ENCODE results near the gene CD86.
"Not testable (repeated sequence)": the region's sequence is repeated elsewhere in the genome, so short reads cannot be mapped to it uniquely, and the experiment has no call there.

CD86 gene, protein sequence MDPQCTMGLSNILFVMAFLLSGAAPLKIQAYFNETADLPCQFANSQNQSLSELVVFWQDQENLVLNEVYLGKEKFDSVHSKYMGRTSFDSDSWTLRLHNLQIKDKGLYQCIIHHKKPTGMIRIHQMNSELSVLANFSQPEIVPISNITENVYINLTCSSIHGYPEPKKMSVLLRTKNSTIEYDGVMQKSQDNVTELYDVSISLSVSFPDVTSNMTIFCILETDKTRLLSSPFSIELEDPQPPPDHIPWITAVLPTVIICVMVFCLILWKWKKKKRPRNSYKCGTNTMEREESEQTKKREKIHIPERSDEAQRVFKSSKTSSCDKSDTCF

DNA sequence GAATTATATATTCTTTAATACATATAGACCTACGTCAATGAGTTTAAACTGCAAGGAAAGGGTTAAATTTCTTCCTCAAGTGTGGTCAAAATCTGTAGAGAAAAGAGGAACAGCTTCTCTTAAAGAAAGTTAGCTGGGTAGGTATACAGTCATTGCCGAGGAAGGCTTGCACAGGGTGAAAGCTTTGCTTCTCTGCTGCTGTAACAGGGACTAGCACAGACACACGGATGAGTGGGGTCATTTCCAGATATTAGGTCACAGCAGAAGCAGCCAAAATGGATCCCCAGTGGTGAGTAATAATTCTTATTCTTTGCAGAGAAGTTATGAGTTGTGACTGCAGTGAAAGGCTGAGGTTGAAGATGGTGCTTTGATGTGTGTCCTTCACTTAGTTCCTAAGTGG lies at the start of gene CD86:
CD86 (plus strand) TSS at position 148 of the 400 bp plus-strand sequence; CDS start at position 276, 128 bp downstream.
- no peak for DNase-seq

DNA sequence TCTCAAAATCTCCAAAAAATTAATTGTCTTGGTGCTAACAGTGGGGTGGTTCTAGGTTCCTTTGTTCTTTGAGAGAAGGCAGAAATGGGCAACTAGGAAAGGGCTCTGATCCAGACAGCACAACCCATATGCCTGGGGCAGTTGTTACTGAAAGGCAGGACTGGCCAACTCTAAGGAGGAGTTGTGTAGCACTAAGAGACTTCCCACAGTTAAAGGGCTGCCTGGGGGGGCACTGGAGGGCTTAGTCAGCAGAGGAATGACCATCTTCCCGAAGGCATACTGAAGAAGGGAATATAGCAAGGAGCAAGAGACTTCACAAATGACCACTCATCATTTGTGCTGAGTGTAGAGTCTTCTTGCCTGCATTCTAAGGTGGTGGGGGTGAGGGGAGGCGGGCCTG lies 48.9 kb upstream of the CD86 start:
- DNase-seq: no peak

DNA sequence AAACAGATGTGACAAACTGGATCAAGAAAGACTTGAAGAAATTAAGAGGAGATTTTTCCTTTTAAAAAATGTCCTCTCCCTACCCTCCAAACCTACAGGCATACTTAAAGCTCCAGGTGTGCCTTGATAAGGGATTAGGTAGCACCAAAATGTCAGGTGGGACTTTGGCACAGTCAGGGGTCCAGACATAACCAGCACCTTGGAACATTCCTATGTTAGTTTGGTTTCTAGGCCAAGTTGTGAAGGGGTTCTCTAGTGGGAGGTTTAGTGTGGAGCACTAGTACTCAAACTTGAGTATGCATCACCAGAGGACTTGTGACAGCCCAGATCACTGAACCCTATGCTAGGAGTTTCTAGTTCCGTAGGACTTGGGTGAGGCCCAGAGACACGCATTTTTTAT lies 47.0 kb upstream of the CD86 start:
- DNase-seq: no peak

DNA sequence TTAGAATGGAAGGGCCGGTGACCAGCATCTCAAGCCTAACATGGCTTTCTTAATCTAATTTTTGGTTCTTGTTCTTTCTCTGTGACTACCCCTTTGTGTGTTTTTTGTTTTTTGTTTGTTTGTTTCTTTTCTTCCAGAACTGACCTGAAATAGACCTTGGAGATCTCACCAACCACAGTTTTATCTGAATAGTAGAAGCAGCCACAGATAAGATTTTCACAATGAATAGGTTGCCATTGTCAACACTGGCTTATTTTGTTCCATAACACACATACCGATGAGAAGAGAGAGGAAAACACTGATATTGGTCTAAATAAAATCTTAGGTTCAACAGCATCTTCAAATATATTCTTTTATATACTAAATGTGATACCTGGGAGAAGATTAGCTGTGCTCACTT lies 44.7 kb upstream of the CD86 start:
- no peak for DNase-seq

DNA sequence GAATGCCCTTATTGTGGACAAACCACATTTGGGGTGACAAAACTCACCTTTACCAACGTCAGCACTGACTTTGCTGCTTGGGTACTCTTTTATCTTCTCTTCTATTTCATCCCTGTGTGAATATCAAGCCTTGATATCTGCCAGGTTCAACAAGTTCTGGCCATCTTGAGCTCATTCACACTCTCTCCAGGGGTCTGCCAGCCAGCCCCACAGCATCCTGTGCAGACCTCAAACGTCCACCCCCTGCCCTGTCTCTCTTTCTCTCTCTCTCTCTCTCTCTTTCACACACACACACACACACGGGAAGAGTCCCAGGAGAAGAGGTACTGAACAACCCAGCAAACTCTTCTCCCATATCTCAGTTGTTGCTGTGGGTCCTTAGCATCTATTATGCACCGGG lies 43.8 kb upstream of the CD86 start:
- no peak for DNase-seq

DNA sequence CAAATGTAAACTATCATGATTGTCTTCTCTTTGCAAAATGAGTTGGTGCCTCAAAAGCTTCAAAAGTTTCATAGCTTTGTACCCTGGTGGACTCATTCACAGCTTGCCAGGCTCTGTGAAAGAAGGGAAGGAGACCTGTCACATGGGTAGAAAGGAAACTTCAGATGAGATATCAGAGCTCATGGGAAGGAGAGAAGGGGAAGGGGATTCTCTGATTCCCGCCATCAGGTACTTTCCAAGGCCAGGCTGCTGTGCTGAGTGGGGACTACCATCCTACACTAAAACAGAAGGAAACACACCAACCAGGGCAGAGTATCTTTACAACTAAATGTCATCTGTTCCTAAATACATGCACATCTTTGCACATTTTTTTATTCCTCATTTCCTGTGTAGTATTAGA lies 42.3 kb upstream of the CD86 start:
- DNase-seq: no peak

DNA sequence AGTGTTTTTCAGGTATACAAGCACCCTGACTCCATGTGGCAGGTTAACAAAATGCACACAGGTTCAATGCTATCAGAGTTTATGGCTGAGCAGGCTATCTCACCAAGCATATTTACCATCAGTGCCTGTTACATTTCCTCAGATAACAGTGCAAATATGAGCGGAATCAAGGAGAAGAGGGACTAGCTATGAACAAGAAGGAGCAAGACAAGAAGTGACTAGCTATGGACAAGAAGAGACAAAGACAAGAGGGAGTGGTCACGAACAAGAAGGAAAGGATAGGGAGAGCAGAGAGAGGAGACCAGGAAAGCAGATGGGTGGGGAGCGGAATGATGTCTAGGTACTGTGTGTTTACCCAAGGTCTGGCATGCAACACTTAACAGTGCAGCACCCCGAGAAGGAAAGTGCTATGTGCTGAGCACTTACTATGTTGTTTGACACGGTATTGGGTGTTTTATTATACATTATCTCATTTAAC lies 41.7 kb upstream of the CD86 start:
- no peak for DNase-seq

GRCh38 chr3:122014741-122015140 lies 40.4 kb upstream of the CD86 start:
- no peak for DNase-seq

GRCh38 chr3:122019493-122019892 lies 35.7 kb upstream of the CD86 start:
- no peak for DNase-seq

GRCh38 chr3:122021037-122021436 lies 34.1 kb upstream of the CD86 start:
- DNase-seq: no peak

DNA sequence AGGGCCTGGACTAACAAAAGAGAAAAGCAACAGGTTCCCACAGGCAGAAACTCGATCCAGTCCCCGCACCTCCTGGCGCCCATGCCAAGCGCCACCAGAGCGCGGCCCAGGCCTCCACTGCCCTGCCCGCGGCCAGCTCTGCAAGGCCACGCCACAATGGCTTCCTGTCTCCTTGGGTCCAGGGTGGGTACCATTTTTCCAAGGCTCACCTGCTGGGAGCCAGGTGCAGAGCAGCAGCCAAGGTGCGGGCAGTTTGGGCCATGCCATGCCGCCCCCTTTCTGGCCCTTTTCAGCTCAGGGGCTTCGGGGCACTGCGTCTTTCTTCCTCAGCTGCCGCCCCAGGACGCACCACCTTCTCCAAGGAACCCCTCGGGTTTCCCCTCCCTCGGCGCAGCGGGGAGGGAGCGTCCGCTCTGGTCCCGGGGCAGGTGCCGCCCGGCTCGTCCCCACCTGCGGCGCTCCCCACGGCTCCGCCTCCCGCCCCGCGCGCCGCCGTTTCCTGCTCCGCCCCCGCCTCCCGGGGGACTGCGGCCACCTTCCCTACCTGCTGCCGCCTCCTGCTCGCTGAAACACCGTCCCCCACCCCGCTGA lies 33.3 kb upstream of the CD86 start, which contains the start of gene ILDR1:
ILDR1 (minus strand) TSS at position 437 of the 591 bp plus-strand sequence; CDS start at position 267, 170 bp downstream.
- DNase-seq: no peak

DNA sequence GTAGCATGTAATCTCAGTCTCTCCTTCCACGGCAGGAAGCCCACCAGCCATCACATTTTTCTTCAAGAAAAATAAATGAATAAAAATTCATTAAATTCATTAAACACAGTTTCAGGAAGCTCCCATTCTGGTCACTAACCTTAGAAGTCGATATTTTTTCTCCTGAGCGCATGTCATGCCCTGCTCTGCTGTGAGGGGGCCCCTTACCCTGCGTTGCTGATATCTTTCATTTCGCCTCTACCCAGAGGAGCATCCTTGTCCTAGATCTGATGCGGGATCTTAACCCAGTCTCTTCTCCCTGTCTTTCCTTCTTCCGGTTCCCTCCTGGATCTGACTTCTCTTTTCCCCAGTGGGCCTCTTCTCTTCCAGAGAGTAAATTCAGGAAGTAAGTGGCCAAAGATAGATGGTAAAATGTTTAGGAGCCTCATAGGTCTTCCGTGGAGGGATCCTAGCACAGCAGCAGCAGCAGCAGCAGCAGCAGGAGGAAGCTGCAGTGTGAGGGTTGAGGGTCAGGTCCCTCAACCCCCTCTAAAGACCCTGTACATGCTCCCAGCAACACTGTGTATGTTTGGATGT lies 31.7 kb upstream of the CD86 start:
- no peak for DNase-seq

- no peak for DNase-seq
Observed at GRCh38 chr3:122024800-122025199, 30.4 kb upstream of the CD86 start.

DNA sequence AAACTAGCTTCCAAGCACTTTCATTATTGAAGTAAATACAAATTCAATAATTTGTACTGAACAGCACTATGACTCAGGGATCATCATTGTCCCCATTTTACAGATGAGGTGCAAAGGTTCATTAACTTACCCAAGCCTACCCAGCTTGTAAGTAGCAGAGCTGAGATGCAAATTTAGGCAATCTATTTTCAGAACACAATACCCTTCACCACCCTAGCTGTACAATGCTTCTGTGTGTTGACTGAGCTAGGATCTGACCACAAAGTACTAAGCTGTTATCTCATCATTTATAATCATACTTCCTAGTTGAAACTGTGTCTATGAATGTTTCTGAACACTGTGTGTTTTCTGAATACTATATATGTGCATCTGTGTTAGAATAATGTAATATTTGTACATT lies 29.9 kb upstream of the CD86 start:
- DNase-seq: no peak

- DNase-seq: no peak
Observed at GRCh38 chr3:122030381-122031122, 24.6 kb upstream of the CD86 start.

DNA sequence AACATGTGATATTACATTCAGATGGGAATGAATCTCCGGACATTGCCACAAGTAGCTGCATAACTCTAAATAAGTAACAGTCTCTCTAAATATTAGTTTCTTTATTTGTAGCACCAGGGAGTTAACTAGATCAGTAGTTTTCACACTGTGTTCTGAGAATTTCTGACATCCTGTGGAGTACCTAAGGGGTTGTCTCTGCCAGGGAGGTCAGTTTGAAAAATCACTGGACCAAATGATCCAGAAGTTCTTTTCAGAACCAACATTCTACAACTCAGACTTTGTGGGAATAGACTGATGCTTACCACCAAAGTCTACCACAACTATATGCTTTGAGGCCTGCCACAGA lies 24.1 kb upstream of the CD86 start:
- DNase-seq: no peak

DNA sequence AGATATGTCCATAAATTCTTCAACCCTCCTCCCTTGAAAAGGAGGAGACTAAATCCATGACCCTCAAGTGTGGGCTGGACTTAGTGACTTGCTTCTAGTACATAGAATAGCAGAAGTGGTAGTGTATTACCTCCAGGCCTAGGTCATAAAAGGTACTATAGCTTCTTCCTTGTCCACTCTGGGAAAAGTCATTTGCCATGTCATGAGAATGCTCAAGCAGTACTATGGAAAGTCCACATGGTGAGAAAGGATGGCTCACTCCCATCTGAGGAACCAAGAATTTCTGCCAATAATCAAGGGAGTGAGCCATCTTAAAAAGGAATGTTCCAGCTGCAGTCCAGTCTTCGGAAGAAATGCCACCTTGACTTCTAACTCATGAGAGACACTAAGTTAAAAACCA lies 22.6 kb upstream of the CD86 start:
- no peak for DNase-seq

GRCh38 chr3:122033023-122033422 lies 22.1 kb upstream of the CD86 start:
- DNase-seq: no peak

- not testable (repeated sequence) for DNase-seq
Observed at GRCh38 chr3:122047296-122047695, 7.9 kb upstream of the CD86 start.

DNA sequence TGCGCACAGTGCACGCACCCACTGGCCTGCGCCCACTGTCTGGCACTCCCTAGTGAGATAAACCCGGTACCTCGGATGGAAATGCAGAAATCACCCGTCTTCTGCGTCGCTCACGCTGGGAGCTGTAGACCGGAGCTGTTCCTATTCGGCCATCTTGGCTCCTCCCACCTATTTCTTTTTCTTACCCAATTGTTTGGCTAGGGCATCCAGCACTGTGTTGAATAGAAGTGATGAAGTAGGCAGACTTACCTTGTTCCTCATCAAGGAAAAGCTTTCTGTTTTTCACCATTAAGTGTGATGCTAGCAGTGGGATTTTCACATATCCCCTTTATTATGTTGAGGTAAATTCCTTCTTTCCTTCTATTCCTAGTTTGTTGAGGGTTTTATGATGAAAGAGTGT lies 7.4 kb upstream of the CD86 start:
- DNase-seq: not testable (repeated sequence)

- no peak for DNase-seq
Observed at GRCh38 chr3:122052968-122053367, 2.2 kb upstream of the CD86 start.

GRCh38 chr3:122057671-122058070 lies 2.5 kb downstream of the CD86 start:
- no peak for DNase-seq

DNA sequence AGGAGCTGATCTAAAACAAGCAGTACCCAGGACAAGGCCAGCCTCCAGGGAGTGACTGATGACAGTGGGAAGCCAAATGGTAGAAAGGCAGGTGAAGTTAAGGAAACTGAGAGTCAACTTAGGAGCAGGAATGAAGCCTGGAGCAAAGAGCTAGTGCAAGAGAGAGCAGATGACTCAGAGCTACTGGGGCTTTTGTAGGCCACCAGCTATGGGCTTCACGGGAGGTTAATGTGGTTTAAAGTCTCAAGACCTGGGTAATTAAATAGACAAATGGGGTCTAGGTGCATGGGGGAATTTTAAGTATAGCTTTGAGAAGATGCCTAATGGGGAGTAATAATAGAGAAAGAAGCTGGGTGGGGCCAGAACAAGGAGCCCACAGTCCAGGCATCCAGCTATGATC lies 3.1 kb downstream of the CD86 start:
- DNase-seq: no peak
